H1 (cell line): ENCODE data around the gene COL27A1. TPM values are rescaled to one million over a fixed set of nuclear protein-coding genes. Genes with fewer than 3 reads are reported as not detected.
A peak's percentile ranks its signal among the peaks of the same experiment; 100 is the strongest.

Experiments
- CTCF ChIA-PET: fragments of 300-600 bp; sonication (Branson Sonifier 250); formaldehyde crosslinking; loops from one replicate; lab custom pipeline; 2021; ENCODE audit not compliant: partially characterized antibody; lab: Charles Lee
- POLR2A ChIA-PET: fragments of 300-600 bp; sonication (Branson Sonifier 250); formaldehyde crosslinking; loops from one replicate; lab custom pipeline; 2021; ENCODE audit warnings: inconsistent platforms; ENCODE audit not compliant: partially characterized antibody; lab: Charles Lee
- DNase-seq, 2 experiments: peaks; one replicate each; pipeline versions ENCODE4 v3.0.0 to v3.0.0-alpha.2; 2010 to 2022; ENCODE audit warnings: low spot score in 2 of 2, low read depth in 1 of 2, mixed read lengths in 1 of 2
- FAIRE-seq: peaks from 2 replicates; lab custom pipeline; 2011; peaks lifted over from hg19 to GRCh38; lab: Jason Lieb, UNC
- H2AFZ ChIP-seq: 2 replicates; pipeline ENCODE4 v1.8.1; 2012; ENCODE audit warnings: low read length, inconsistent platforms
- H2AK5ac ChIP-seq: 2 replicates; pipeline ENCODE4 v1.6.1; 2013; ENCODE audit warnings: low read depth, low read length
- H2BK120ac ChIP-seq: replicated peaks from 2 replicates; pipeline ENCODE3; 2013; ENCODE audit warnings: low read depth, low read length, inconsistent platforms
- H2BK12ac ChIP-seq: 2 replicates; pipeline ENCODE4 v1.6.1; 2013; ENCODE audit warnings: low read depth, low read length
- H2BK15ac ChIP-seq: 2 replicates; pipeline ENCODE4 v1.6.1; 2013; ENCODE audit warnings: low read length
- H2BK20ac ChIP-seq: 2 replicates; pipeline ENCODE4 v1.6.1; 2013; ENCODE audit warnings: low read length
- H2BK5ac ChIP-seq: 2 replicates; pipeline ENCODE4 v1.6.1; 2013; ENCODE audit warnings: low read depth, low read length
- H3K14ac ChIP-seq: 2 replicates; pipeline ENCODE4 v1.6.1; 2013; ENCODE audit warnings: inconsistent platforms; ENCODE audit not compliant: insufficient read length
- H3K18ac ChIP-seq: 2 replicates; pipeline ENCODE4 v1.6.1; 2013; ENCODE audit warnings: low read length; ENCODE audit errors: extremely low read depth
- H3K23ac ChIP-seq: 2 replicates; pipeline ENCODE4 v1.6.1; 2013; ENCODE audit warnings: inconsistent platforms; ENCODE audit not compliant: insufficient read length
- H3K23me2 ChIP-seq: 2 replicates; pipeline ENCODE4 v1.6.1; 2013; ENCODE audit warnings: low read depth, low read length
- H3K27ac ChIP-seq: 2 replicates; pipeline ENCODE4 v1.6.1; 2011; ENCODE audit warnings: low read depth, low read length, inconsistent platforms
- H3K27me3 ChIP-seq, 4 experiments: replicated peaks in 1 of 4; 1 replicate in 1 of 4; 2 replicates in 3 of 4; pipeline versions ENCODE4 v1.6.1 to v1.8.1; 2011 to 2013; ENCODE audit warnings: low read length in 3 of 4, mild to moderate bottlenecking in 3 of 4, inconsistent platforms in 2 of 4, mixed read lengths in 2 of 4, moderate library complexity in 1 of 4; ENCODE audit not compliant: control insufficient read depth in 3 of 4, insufficient read depth in 3 of 4; ENCODE audit errors: extremely low read depth in 1 of 4
- H3K36me3 ChIP-seq, 4 experiments: 2 replicates each; pipeline versions ENCODE4 v1.6.1 to v1.8.1; 2011 to 2013; ENCODE audit warnings: mild to moderate bottlenecking in 4 of 4, low read length in 3 of 4, moderate library complexity in 2 of 4, control low read depth in 1 of 4, inconsistent platforms in 1 of 4; ENCODE audit not compliant: insufficient read depth in 4 of 4, control insufficient read depth in 2 of 4
- H3K4ac ChIP-seq: replicated peaks from 2 replicates; pipeline ENCODE3; 2013; ENCODE audit warnings: low read length, low read depth, mixed read lengths, inconsistent platforms; ENCODE audit not compliant: insufficient read length
- H3K4me1 ChIP-seq, 4 experiments: replicated peaks in 1 of 4; 1 replicate in 1 of 4; 2 replicates in 3 of 4; pipeline versions ENCODE4 v1.6.1 to v1.8.1; 2011 to 2013; ENCODE audit warnings: low read length in 3 of 4, inconsistent platforms in 2 of 4, mixed read lengths in 1 of 4; ENCODE audit not compliant: insufficient read depth in 4 of 4, control insufficient read depth in 3 of 4
- H3K4me2 ChIP-seq, 2 experiments: 2 replicates each; pipeline versions ENCODE4 v1.6.1 to v1.8.1; 2011 to 2013; ENCODE audit warnings: low read depth in 2 of 2, low read length in 2 of 2, control low read depth in 1 of 2, inconsistent platforms in 1 of 2, mild to moderate bottlenecking in 1 of 2; ENCODE audit not compliant: insufficient read depth in 1 of 2
- H3K4me3 ChIP-seq, 4 experiments: fragments of 200-600, 300-600 bp in 1 of 4; sonication (generic), shearing (Covaris generic), sonication (Bioruptor Twin) in 1 of 4; 2 replicates each; pipeline versions ENCODE4 v1.5.1 to v1.8.1; 2011 to 2016; ENCODE audit warnings: low read length in 4 of 4, low read depth in 3 of 4, control low read depth in 2 of 4, inconsistent platforms in 2 of 4, mild to moderate bottlenecking in 2 of 4, mixed read lengths in 1 of 4, moderate library complexity in 1 of 4; ENCODE audit not compliant: insufficient read depth in 2 of 4; ENCODE audit errors: extremely low read depth in 1 of 4
- H3K56ac ChIP-seq: replicated peaks from 2 replicates; pipeline ENCODE3; 2013; ENCODE audit warnings: low read depth, mild to moderate bottlenecking, mixed read lengths, low read length, inconsistent platforms; ENCODE audit not compliant: insufficient read length
- H3K79me1 ChIP-seq: 2 replicates; pipeline ENCODE4 v1.6.1; 2013; ENCODE audit warnings: low read depth, low read length, control low read depth
- H3K79me2 ChIP-seq, 2 experiments: 2 replicates each; pipeline versions ENCODE4 v1.6.1 to v1.8.1; 2012 to 2013; ENCODE audit warnings: low read length in 2 of 2, mild to moderate bottlenecking in 2 of 2, inconsistent platforms in 1 of 2; ENCODE audit not compliant: insufficient read depth in 2 of 2, control insufficient read depth in 1 of 2
- H3K9ac ChIP-seq, 4 experiments: replicated peaks in 1 of 4; 1 replicate in 1 of 4; 2 replicates in 3 of 4; pipeline versions ENCODE4 v1.6.1 to v1.8.1; 2011 to 2013; ENCODE audit warnings: low read depth in 3 of 4, low read length in 3 of 4, control low read depth in 2 of 4, mild to moderate bottlenecking in 2 of 4, moderate library complexity in 2 of 4, inconsistent platforms in 1 of 4; ENCODE audit errors: extremely low read depth in 1 of 4
- H3K9me3 ChIP-seq, 2 experiments: 2 replicates each; pipeline versions ENCODE4 v1.6.1 to v1.8.1; 2012 to 2013; ENCODE audit warnings: mild to moderate bottlenecking in 2 of 2, moderate library complexity in 2 of 2, control low read depth in 1 of 2, inconsistent platforms in 1 of 2, low read depth in 1 of 2, low read length in 1 of 2, mixed read lengths in 1 of 2; ENCODE audit not compliant: insufficient read depth in 2 of 2
- H4K20me1 ChIP-seq, 2 experiments: replicated peaks in 1 of 2; 2 replicates each; pipeline versions ENCODE3 to v1.8.1; 2011 to 2013; ENCODE audit warnings: inconsistent platforms in 2 of 2, low read length in 2 of 2, mild to moderate bottlenecking in 1 of 2; ENCODE audit not compliant: insufficient read depth in 2 of 2, control insufficient read depth in 1 of 2
- H4K5ac ChIP-seq: 2 replicates; pipeline ENCODE4 v1.6.1; 2013; ENCODE audit warnings: low read length, low read depth, mixed read lengths, inconsistent platforms; ENCODE audit not compliant: insufficient read length
- H4K8ac ChIP-seq: 2 replicates; pipeline ENCODE4 v1.8.0; 2013; ENCODE audit warnings: mild to moderate bottlenecking, moderate library complexity, low read length, inconsistent platforms; ENCODE audit not compliant: insufficient read depth; ENCODE audit errors: extremely low read depth
- H4K91ac ChIP-seq: replicated peaks from 2 replicates; pipeline ENCODE3; 2013; ENCODE audit warnings: low read length, mixed read lengths, inconsistent platforms; ENCODE audit not compliant: insufficient read length
- TCF12 ChIP-seq: IDR thresholded peaks from 2 replicates; pipeline ENCODE4 v1.6.1; 2011; ENCODE audit warnings: low read depth, mild to moderate bottlenecking, low read length
- YY1 ChIP-seq: IDR thresholded peaks from 2 replicates; pipeline ENCODE4 v1.6.1; 2011; ENCODE audit warnings: low read depth, mild to moderate bottlenecking, low read length
- WGBS, 2 experiments: shearing (Covaris generic) in 1 of 2; methylation state at CpG; one replicate each; pipeline versions ENCODE4 v1.1.6 to v1.1.7; 2013 to 2015; ENCODE audit warnings: low lambda C conversion rate in 2 of 2, mixed read lengths in 2 of 2, inconsistent platforms in 1 of 2, low coverage in 1 of 2, missing lambda C conversion rate in 1 of 2; ENCODE audit not compliant: insufficient replicate concordance in 2 of 2, insufficient coverage in 1 of 2, insufficient read length in 1 of 2; ENCODE audit errors: extremely low coverage in 1 of 2, missing lambda C conversion rate in 1 of 2; 5-methylcytosine and 5-hydroxymethylcytosine counted together
- polyA plus RNA-seq, 7 experiments: library from polyadenylated mRNA; depleted of rRNA in 3 of 7; stranded (reverse) in 5 of 7; unstranded in 2 of 7; fragments of >200 nt in 5 of 7; fragments of 200-250 nt in 2 of 7; gene quantifications; 1 replicate in 5 of 7; 2 replicates in 1 of 7; 4 replicates in 1 of 7; pipeline versions ENCODE4 v1.2.1 to v1.2.3, GENCODE V29; 2011 to 2013; ENCODE audit warnings: missing spikeins in 2 of 7, mixed read lengths in 2 of 7
- total RNA-seq: library from RNA; stranded (reverse); fragmentation: NEBNext Ultra II Directional; extraction: Animal tissue kit (Norgen Biotek cat#: 25700); gene quantifications from 2 replicates; pipeline ENCODE4 v1.2.1, GENCODE V29; 2021

Gene COL27A1
- total and polyA plus RNA-seq, 2 of the 8 experiments (the other 6 are each of a cell fraction or from before 2014, with no cell fraction given), result 15.1 to 22.8 TPM

DNA sequence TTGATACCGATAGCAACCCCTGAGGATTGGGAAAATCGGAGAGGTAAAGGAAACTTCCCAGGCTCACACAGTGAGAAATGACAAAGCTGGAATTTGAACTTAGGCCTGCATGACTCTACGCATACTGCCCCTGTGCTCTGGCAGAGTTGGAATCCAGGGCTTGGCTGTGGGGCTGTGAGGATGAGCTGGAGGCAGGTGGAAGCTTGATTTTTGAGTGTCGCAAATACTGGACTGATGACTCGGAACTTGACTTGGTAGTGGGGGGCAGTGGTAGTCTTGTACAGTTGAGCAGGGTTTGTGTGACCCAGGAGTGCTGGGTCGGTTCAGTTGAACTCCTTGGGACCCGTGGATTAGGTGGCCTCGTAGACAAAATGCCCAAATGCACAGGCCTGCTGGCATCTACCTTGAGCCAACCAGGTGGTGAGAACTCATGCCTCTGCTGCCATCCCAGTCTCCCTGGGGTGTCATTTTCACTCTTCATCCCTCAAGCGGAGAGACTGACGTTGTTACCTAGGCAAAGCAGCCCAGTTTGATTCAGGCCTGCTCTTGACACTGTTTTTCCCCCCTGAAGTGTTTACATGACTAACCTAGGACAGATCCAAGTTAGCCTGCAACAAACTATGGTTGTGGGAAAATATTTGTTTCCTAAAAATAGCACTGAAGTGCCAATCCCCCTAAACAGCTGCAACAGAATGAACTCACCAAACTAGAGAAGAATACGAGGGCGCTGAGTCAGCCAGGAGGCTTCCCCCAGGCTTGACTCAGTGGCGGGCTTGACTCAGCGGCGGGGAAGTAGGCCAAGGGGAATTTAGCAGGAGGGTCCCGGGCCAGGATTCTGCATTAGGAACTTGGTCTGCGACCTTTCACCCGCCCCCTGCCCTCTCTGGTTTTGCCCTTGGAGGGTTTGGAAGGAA, 121.8 kb downstream of the COL27A1 start:
- H2BK120ac ChIP-seq, result no peak overlapping the region
- 89% methylated on average over 18 of the region's 18 CpGs; no CpG with 5 or more reads in 1 of the 2 experiments for WGBS, 2 experiments
- H2BK20ac ChIP-seq, result no peak overlapping the region
- H2AFZ ChIP-seq, result no peak overlapping the region
- FAIRE-seq (no peak), DNase-seq (peak in 1 of 2 experiments; percentile 37)
- no peak overlapping the region for H3K9ac ChIP-seq
- no peak overlapping the region for H3K18ac ChIP-seq
- H2BK15ac ChIP-seq, result no peak overlapping the region
- H3K4ac ChIP-seq, result no peak overlapping the region
- no peak overlapping the region for H4K91ac ChIP-seq
- H3K27ac ChIP-seq, result no peak overlapping the region
- POLR2A ChIA-PET, result no interaction called here
- no peaks in the 10 kb centered on the region for H3K27me3 ChIP-seq
- no peak overlapping the region for H3K56ac ChIP-seq
- no peaks in the 10 kb centered on the region for H3K79me2 ChIP-seq
- no peaks in the 10 kb centered on the region for H3K79me1 ChIP-seq
- no peak overlapping the region for H3K14ac ChIP-seq
- no peak overlapping the region for H2AK5ac ChIP-seq
- no peak overlapping the region for H3K23ac ChIP-seq
- CTCF ChIA-PET, result interaction anchor here (0.7 to 1.7 kb wide), 8 partner anchors 9 to 197 kb away, joined by 3 to 7 read pairs (median 4); partner anchors contain the start of gene KIF12
- H3K4me3 ChIP-seq, result no peak overlapping the region
- H3K4me2 ChIP-seq, result no peak overlapping the region
- H3K36me3 ChIP-seq, result no peaks in the 10 kb centered on the region; a peak in 1 of 8 replicates
- H4K8ac ChIP-seq, result no peak overlapping the region
- H4K20me1 ChIP-seq, result peaks cover 1 to 6% of the 10 kb centered on the region in 2 experiments
- peak overlapping the region; percentile 37; the same call in 1 of the 2 replicates for H2BK5ac ChIP-seq
- no peaks in the 10 kb centered on the region for H3K4me1 ChIP-seq
- no peaks in the 10 kb centered on the region for H3K9me3 ChIP-seq
- H3K23me2 ChIP-seq, result peaks cover 6% of the 10 kb centered on the region; the same call in 1 of the 2 replicates
- H2BK12ac ChIP-seq, result 0 out of 2 replicates have a peak overlapping the region, but pooled peaks have one; percentile 69
- no peak overlapping the region for H4K5ac ChIP-seq
- TF ChIP-seq TCF12, result no peak
- TF ChIP-seq YY1, result no peak
